CD4-positive, alpha-beta T cell (primary cell): ENCODE data around the gene ABHD17C. TPM values are rescaled to one million over a fixed set of nuclear protein-coding genes. Genes with fewer than 3 reads are reported as not detected.

Experiments used
- ATAC-seq: fragments of 200-7000 bp; cut with Tn5 transposase; one replicate; pipeline ENCODE4 v1.10.0; 2022; ENCODE audit warnings: mild to moderate bottlenecking; ENCODE audit not compliant: poor library complexity
- CTCF ChIA-PET: fragments of 350-600 bp; sonication (Branson Sonifier 250); formaldehyde crosslinking; loops from one replicate; lab custom pipeline; 2021; ENCODE audit warnings: antibody characterized with exemption, inconsistent platforms; lab: Charles Lee
- POLR2A ChIA-PET: fragments of 350-600 bp; sonication (Branson Sonifier 250); formaldehyde crosslinking; loops from one replicate; lab custom pipeline; 2021; ENCODE audit warnings: antibody characterized with exemption, inconsistent platforms; lab: Charles Lee
- DNase-seq, 14 experiments: peaks; one replicate each; pipeline ENCODE4 v3.0.0-alpha.2; 2013 to 2020; ENCODE audit warnings: mixed read lengths in 2 of 14
- H3K27ac ChIP-seq, 2 donors: one replicate each; pipeline versions ENCODE4 v1.5.1 to v1.7.0; 2013; ENCODE audit warnings: low read length in 2 of 2, low read depth in 1 of 2, mild to moderate bottlenecking in 1 of 2
- H3K27me3 ChIP-seq, 2 experiments: 1 replicate in 1 of 2; 2 replicates in 1 of 2; pipeline versions ENCODE4 v1.6.1 to v1.7.0; 2013; ENCODE audit warnings: low read length in 2 of 2, control low read depth in 1 of 2, mild to moderate bottlenecking in 1 of 2, moderate library complexity in 1 of 2; ENCODE audit not compliant: insufficient read depth in 2 of 2, control insufficient read depth in 1 of 2
- H3K36me3 ChIP-seq: one replicate; pipeline ENCODE4 v1.6.1; 2013; ENCODE audit warnings: low read length, control low read depth; ENCODE audit not compliant: insufficient read depth
- H3K4me1 ChIP-seq: one replicate; pipeline ENCODE4 v1.6.1; 2013; ENCODE audit warnings: low read length, control low read depth; ENCODE audit not compliant: insufficient read depth
- H3K4me3 ChIP-seq: one replicate; pipeline ENCODE4 v1.5.1; 2013; ENCODE audit warnings: mild to moderate bottlenecking, low read length, moderate library complexity
- H3K9me3 ChIP-seq, 2 experiments: 1 replicate in 1 of 2; 2 replicates in 1 of 2; pipeline versions ENCODE4 v1.6.1 to v1.7.0; 2013; ENCODE audit warnings: low read length in 2 of 2, mild to moderate bottlenecking in 2 of 2, control low read depth in 1 of 2, moderate library complexity in 1 of 2; ENCODE audit not compliant: control insufficient read depth in 1 of 2, insufficient read depth in 1 of 2
- H3K27ac Mint-ChIP-seq: one replicate; pipeline ENCODE4 v1.8.0; 2020; ENCODE audit warnings: mixed read lengths
- H3K27me3 Mint-ChIP-seq: one replicate; pipeline ENCODE4 v1.8.0; 2021; ENCODE audit warnings: mixed read lengths
- H3K36me3 Mint-ChIP-seq: one replicate; pipeline ENCODE4 v1.8.0; 2021; ENCODE audit warnings: low read depth, mixed read lengths
- H3K4me1 Mint-ChIP-seq: one replicate; pipeline ENCODE4 v1.8.0; 2021; ENCODE audit warnings: low read depth, mixed read lengths
- H3K4me3 Mint-ChIP-seq: one replicate; pipeline ENCODE4 v1.8.0; 2020; ENCODE audit warnings: mild to moderate bottlenecking, mixed read lengths
- H3K9me3 Mint-ChIP-seq: one replicate; pipeline ENCODE4 v1.8.0; 2020; ENCODE audit warnings: mixed read lengths
- CTCF ChIP-seq: fragments of 200-600 bp; IDR thresholded peaks from one replicate; pipeline ENCODE4 v1.8.0; 2022; ENCODE audit warnings: antibody characterized with exemption, mild to moderate bottlenecking
- intact Hi-C, 2 experiments: fragments of 100-400 bp; cut with DNase I in 1 of 2; cut with micrococcal nuclease in 1 of 2; formaldehyde crosslinking; loops; one replicate each; pipeline versions ENCODE4 v1.15.1 to v1.9.0; 2023 to 2025; cut with DNase I, micrococcal nuclease
- total RNA-seq, 174 experiments: library from RNA in 2 of 174; stranded (reverse) in 2 of 174; gene quantifications; one replicate each; pipeline ENCODE4 v1.2.3 and lab custom pipeline; 2021 to 2026

Gene ABHD17C
- total RNA-seq, 2 experiments from 2014 or later = 0.33 to 0.59 TPM

- ChIA-PET POLR2A (no interaction called here), CTCF (no interaction called here)
- no peaks in the 10 kb centered on the region for H3K36me3 ChIP-seq
- ATAC-seq (no peak), DNase-seq (no peak)
- no peak for TF ChIP-seq CTCF
- intact Hi-C loops = loop anchor here in 1 of 2 experiments (10.0 kb wide), 1 partner anchor 296 kb away; no protein-coding TSS in a partner anchor
- Mint-ChIP-seq H3K36me3 (peaks cover 4% of the 10 kb centered on the region), H3K4me3 (peak overlapping the region; percentile 66), H3K9me3 (no peaks in the 10 kb centered on the region), H3K27ac (no peak overlapping the region), H3K27me3 (peaks cover 13% of the 10 kb centered on the region), H3K4me1 (peaks cover 24% of the 10 kb centered on the region)
- H3K4me3 ChIP-seq = no peak overlapping the region
- H3K27ac ChIP-seq = no peak overlapping the region
- H3K4me1 ChIP-seq = peaks cover 20% of the 10 kb centered on the region
- no peaks in the 10 kb centered on the region for H3K9me3 ChIP-seq
- H3K27me3 ChIP-seq = no peaks in the 10 kb centered on the region
Measured at GRCh38 chr15:80698676-80699075, 3.6 kb downstream of the ABHD17C start.

GRCh38 chr15:80699981-80700380 lies 4.9 kb downstream of the ABHD17C start:
- POLR2A ChIA-PET = no interaction called here
- intact Hi-C loops = loop anchor here in 1 of 2 experiments (10.0 kb wide), 1 partner anchor 295 kb away; no protein-coding TSS in a partner anchor
- Histone ChIP-seq H3K27me3 (no peaks in the 10 kb centered on the region), H3K4me1 (peaks cover 14% of the 10 kb centered on the region), H3K4me3 (no peak overlapping the region), H3K36me3 (no peaks in the 10 kb centered on the region), H3K9me3 (no peaks in the 10 kb centered on the region), H3K27ac (no peak overlapping the region)
- no peaks in the 10 kb centered on the region for H3K36me3 Mint-ChIP-seq
- H3K4me3 Mint-ChIP-seq = no peak overlapping the region
- H3K4me1 Mint-ChIP-seq = peaks cover 18% of the 10 kb centered on the region
- no peak overlapping the region for H3K27ac Mint-ChIP-seq
- DNase-seq (no peak), ATAC-seq (no peak)
- TF ChIP-seq CTCF = no peak
- peaks cover 17% of the 10 kb centered on the region for H3K27me3 Mint-ChIP-seq
- no peaks in the 10 kb centered on the region for H3K9me3 Mint-ChIP-seq
- CTCF ChIA-PET = no interaction called here

DNA sequence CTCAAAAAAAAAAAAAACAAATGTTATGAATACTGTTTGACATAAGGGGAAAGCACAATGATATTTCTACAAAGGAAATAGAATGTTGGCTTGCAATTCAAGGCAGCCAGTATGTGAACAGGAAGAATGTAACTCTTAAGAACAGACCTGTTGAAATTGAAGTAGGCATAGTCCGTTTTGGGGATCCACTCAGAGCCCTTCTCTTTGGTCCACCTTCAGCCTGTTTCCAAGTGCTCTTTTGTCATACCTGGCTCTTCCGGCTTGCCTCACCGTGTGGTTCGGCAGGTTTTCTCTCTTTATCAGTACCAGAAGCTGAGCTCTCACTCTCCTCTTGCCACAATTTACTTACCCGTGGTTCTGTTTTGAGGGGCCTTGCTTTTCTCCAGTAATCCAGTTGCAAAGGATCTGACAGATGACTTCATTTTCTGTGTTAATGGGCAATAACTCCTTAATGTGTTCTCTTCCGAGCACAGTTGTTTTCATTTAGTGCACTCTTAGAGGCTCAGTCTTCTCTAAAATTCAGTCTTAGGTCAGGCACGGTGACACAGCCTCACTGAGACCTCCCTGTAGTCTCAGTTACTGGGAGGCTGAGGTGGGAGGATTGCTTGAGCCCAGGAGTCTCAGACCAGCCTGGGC lies 6.7 kb downstream of the ABHD17C start:
- no peak for TF ChIP-seq CTCF
- CTCF ChIA-PET = no interaction called here
- Histone ChIP-seq H3K4me1 (peaks cover 2% of the 10 kb centered on the region), H3K9me3 (no peaks in the 10 kb centered on the region), H3K36me3 (no peaks in the 10 kb centered on the region), H3K27ac (no peak overlapping the region), H3K4me3 (no peak overlapping the region), H3K27me3 (no peaks in the 10 kb centered on the region)
- H3K4me1 Mint-ChIP-seq = peaks cover 10% of the 10 kb centered on the region
- POLR2A ChIA-PET = no interaction called here
- H3K4me3 Mint-ChIP-seq = no peak overlapping the region
- H3K36me3 Mint-ChIP-seq = no peaks in the 10 kb centered on the region
- ATAC-seq = no peak
- H3K27me3 Mint-ChIP-seq = peaks cover 17% of the 10 kb centered on the region
- H3K27ac Mint-ChIP-seq = no peak overlapping the region
- intact Hi-C loops = no loop called here
- DNase-seq = no peak
- H3K9me3 Mint-ChIP-seq = no peaks in the 10 kb centered on the region
